ENCODE results near the gene NUDT6. TPM values are rescaled to one million over a fixed set of nuclear protein-coding genes. Genes with fewer than 3 reads are reported as not detected.

The NUDT6 gene, protein sequence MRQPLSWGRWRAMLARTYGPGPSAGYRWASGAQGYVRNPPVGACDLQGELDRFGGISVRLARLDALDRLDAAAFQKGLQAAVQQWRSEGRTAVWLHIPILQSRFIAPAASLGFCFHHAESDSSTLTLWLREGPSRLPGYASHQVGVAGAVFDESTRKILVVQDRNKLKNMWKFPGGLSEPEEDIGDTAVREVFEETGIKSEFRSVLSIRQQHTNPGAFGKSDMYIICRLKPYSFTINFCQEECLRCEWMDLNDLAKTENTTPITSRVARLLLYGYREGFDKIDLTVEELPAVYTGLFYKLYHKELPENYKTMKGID
- 6.2 TPM for polyA plus RNA-seq (2013, experiment 1 of 2)
- 5.9 TPM for polyA plus RNA-seq (2013, experiment 2 of 2)

DNA sequence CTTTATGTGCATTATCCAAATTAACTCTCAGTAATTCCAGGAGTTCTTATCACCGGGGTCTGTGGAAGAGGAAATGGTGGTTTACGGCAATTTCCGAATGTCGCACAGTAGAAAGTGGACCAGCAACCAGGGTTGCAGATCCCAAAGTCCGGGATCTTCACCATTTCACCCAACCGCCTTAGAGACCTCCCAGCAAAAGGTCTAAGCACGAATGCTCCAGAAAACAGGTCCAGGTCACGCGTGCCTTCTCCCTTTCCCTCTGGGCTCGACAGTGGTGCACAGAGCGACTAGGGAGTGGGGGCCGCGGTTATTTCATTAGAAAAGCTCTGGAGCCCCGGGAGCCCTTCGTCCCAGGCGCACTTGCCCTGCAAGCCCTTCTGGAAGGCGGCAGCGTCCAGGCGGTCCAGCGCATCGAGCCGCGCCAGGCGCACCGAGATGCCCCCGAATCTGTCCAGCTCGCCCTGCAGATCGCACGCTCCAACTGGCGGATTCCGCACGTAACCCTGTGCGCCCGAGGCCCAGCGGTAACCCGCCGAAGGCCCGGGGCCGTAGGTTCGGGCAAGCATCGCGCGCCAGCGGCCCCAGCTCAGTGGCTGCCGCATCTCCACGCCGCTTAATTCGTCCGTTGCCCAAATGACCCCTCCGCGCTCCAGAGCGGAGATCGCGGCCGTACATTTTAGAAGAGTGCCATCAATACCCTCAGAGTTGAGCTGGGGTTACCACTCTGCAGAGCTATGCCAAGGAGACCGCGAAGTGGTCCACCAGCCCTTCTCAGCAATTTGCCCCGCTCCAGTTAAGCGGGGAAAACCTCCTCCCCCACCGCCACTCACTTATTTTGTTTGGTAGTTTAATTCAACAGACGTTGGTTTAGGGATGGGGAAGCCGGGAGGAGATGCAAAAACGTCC lies at the start of gene NUDT6:
NUDT6 (minus strand) TSS at position 627 of the 906 bp plus-strand sequence; CDS start at position 602, 25 bp downstream.
- Histone ChIP-seq H3K9ac (ENCODE audit: low read length) (peak within 1 kb of the TSS; percentile 92), H2BK5ac (ENCODE audit: low read depth, low read length, poor library complexity, severe bottlenecking) (no peak within 1 kb of the TSS), H2AFZ (ENCODE audit: low read depth, low read length) (peak within 1 kb of the TSS; percentile 93), H3K27ac (ENCODE audit: low read length, poor library complexity, severe bottlenecking) (peak within 1 kb of the TSS; percentile 76), H3K4ac (ENCODE audit: low read depth in 1 of 2, low read length in 2 of 2) (peak within 1 kb of the TSS; percentile 65 to 89), H3K4me3 (ENCODE audit: insufficient read depth in 1 of 2, low read depth in 1 of 2, low read length in 2 of 2) (peak within 1 kb of the TSS; percentile 90 to 95), H3K27me3 (ENCODE audit: control insufficient read depth in 1 of 2, insufficient read depth in 1 of 2, low read length in 2 of 2) (no peaks in the 10 kb centered on the region), H2BK12ac (ENCODE audit: low read length in 2 of 2) (peak within 1 kb of the TSS in 1 of 2 experiments; percentile 31), H4K91ac (ENCODE audit: low read length) (peak within 1 kb of the TSS; percentile 91), H4K8ac (ENCODE audit: low read length) (peak within 1 kb of the TSS; percentile 29), H3K9me3 (ENCODE audit: control insufficient read depth, low read length) (no peaks in the 10 kb centered on the region), H2BK15ac (ENCODE audit: low read depth, poor library complexity, severe bottlenecking) (peak within 1 kb of the TSS; percentile 37), H3K14ac (ENCODE audit: low read length in 2 of 2) (peak within 1 kb of the TSS; percentile 26 to 97), H3K36me3 (ENCODE audit: control insufficient read depth in 1 of 2, insufficient read depth in 2 of 2, low read depth in 1 of 2, low read length in 2 of 2) (peaks cover 0 to 2% of the 10 kb centered on the region in 2 experiments), H3K18ac (ENCODE audit: low read depth in 1 of 2, low read length in 2 of 2) (peak within 1 kb of the TSS; percentile 84 to 87), H2AK5ac (ENCODE audit: low read length, severe bottlenecking) (no peak within 1 kb of the TSS), H3K4me2 (ENCODE audit: low read length, poor library complexity, severe bottlenecking) (peak within 1 kb of the TSS; percentile 78), H3K79me1 (replicated peaks; ENCODE audit: low read length, poor library complexity, severe bottlenecking) (peaks cover 22% of the 10 kb centered on the region), H3K23ac (ENCODE audit: low read length in 2 of 2) (peak within 1 kb of the TSS; percentile 14 to 31), H2BK120ac (ENCODE audit: low read depth, low read length) (peak within 1 kb of the TSS; percentile 49), H3K4me1 (ENCODE audit: control insufficient read depth, insufficient read depth, low read depth, low read length) (peaks cover 3% of the 10 kb centered on the region)
- DNase-seq = peak; percentile 76
- WGBS = under 1% methylated on average over 60 of the region's 63 CpGs

- H3K4me3 ChIP-seq (ENCODE audit: insufficient read depth in 1 of 2, low read depth in 1 of 2, low read length in 2 of 2) = no peak overlapping the region
- H4K91ac ChIP-seq (ENCODE audit: low read length) = no peak overlapping the region
- H3K79me1 ChIP-seq (replicated peaks; ENCODE audit: low read length, poor library complexity, severe bottlenecking) = peaks cover 1% of the 10 kb centered on the region
- WGBS = 65% methylated on average over 3 of the region's 6 CpGs
- H2BK12ac ChIP-seq (ENCODE audit: low read length in 2 of 2) = peak overlapping the region in 1 of 2 experiments; percentile 77
- DNase-seq = no peak
- H2BK120ac ChIP-seq (ENCODE audit: low read depth, low read length) = no peak overlapping the region
- H3K4ac ChIP-seq (ENCODE audit: low read depth in 1 of 2, low read length in 2 of 2) = no peak overlapping the region
- peaks cover 1% of the 10 kb centered on the region for H3K4me1 ChIP-seq (ENCODE audit: control insufficient read depth, insufficient read depth, low read depth, low read length)
- peak overlapping the region; percentile 44 for H2BK5ac ChIP-seq (ENCODE audit: low read depth, low read length, poor library complexity, severe bottlenecking)
- H3K14ac ChIP-seq (ENCODE audit: low read length in 2 of 2) = no peak overlapping the region
- no peaks in the 10 kb centered on the region for H3K36me3 ChIP-seq (ENCODE audit: control insufficient read depth in 1 of 2, insufficient read depth in 2 of 2, low read depth in 1 of 2, low read length in 2 of 2)
- H2BK15ac ChIP-seq (ENCODE audit: low read depth, poor library complexity, severe bottlenecking) = no peak overlapping the region
- H2AK5ac ChIP-seq (ENCODE audit: low read length, severe bottlenecking) = no peak overlapping the region
- peak overlapping the region in 1 of 2 experiments; percentile 57 for H3K18ac ChIP-seq (ENCODE audit: low read depth in 1 of 2, low read length in 2 of 2)
- H2AFZ ChIP-seq (ENCODE audit: low read depth, low read length) = no peak overlapping the region
- no peak overlapping the region for H3K9ac ChIP-seq (ENCODE audit: low read length)
- no peaks in the 10 kb centered on the region for H3K9me3 ChIP-seq (ENCODE audit: control insufficient read depth, low read length)
- H4K8ac ChIP-seq (ENCODE audit: low read length) = no peak overlapping the region
- H3K27ac ChIP-seq (ENCODE audit: low read length, poor library complexity, severe bottlenecking) = peak overlapping the region; percentile 15
- H3K27me3 ChIP-seq (ENCODE audit: control insufficient read depth in 1 of 2, insufficient read depth in 1 of 2, low read length in 2 of 2) = no peaks in the 10 kb centered on the region
- peak overlapping the region; percentile 43 for H3K4me2 ChIP-seq (ENCODE audit: low read length, poor library complexity, severe bottlenecking)
- no peak overlapping the region for H3K23ac ChIP-seq (ENCODE audit: low read length in 2 of 2)
Observed at GRCh38 chr4:122968227-122968812, 45.9 kb upstream of the NUDT6 start.

GRCh38 chr4:122967231-122967630 lies 44.8 kb upstream of the NUDT6 start:
- Histone ChIP-seq H3K18ac (ENCODE audit: low read depth in 1 of 2, low read length in 2 of 2) (no peak overlapping the region), H3K36me3 (ENCODE audit: control insufficient read depth in 1 of 2, insufficient read depth in 2 of 2, low read depth in 1 of 2, low read length in 2 of 2) (no peaks in the 10 kb centered on the region), H2BK5ac (ENCODE audit: low read depth, low read length, poor library complexity, severe bottlenecking) (no peak overlapping the region), H4K8ac (ENCODE audit: low read length) (no peak overlapping the region), H3K9me3 (ENCODE audit: control insufficient read depth, low read length) (no peaks in the 10 kb centered on the region), H3K4ac (ENCODE audit: low read depth in 1 of 2, low read length in 2 of 2) (no peak overlapping the region), H3K79me1 (replicated peaks; ENCODE audit: low read length, poor library complexity, severe bottlenecking) (peaks cover 1% of the 10 kb centered on the region), H3K4me2 (ENCODE audit: low read length, poor library complexity, severe bottlenecking) (no peak overlapping the region), H2AFZ (ENCODE audit: low read depth, low read length) (no peak overlapping the region), H2BK120ac (ENCODE audit: low read depth, low read length) (no peak overlapping the region), H2BK12ac (ENCODE audit: low read length in 2 of 2) (no peak overlapping the region), H3K9ac (ENCODE audit: low read length) (no peak overlapping the region), H3K4me1 (ENCODE audit: control insufficient read depth, insufficient read depth, low read depth, low read length) (peaks cover 1% of the 10 kb centered on the region), H3K27me3 (ENCODE audit: control insufficient read depth in 1 of 2, insufficient read depth in 1 of 2, low read length in 2 of 2) (no peaks in the 10 kb centered on the region), H3K23ac (ENCODE audit: low read length in 2 of 2) (no peak overlapping the region), H2AK5ac (ENCODE audit: low read length, severe bottlenecking) (no peak overlapping the region), H3K4me3 (ENCODE audit: insufficient read depth in 1 of 2, low read depth in 1 of 2, low read length in 2 of 2) (no peak overlapping the region), H2BK15ac (ENCODE audit: low read depth, poor library complexity, severe bottlenecking) (no peak overlapping the region), H3K27ac (ENCODE audit: low read length, poor library complexity, severe bottlenecking) (no peak overlapping the region), H3K14ac (ENCODE audit: low read length in 2 of 2) (no peak overlapping the region), H4K91ac (ENCODE audit: low read length) (no peak overlapping the region)
- 100% methylated on average over 2 of the region's 3 CpGs for WGBS
- DNase-seq = no peak
